ENCODE measurements around the gene CDYL.
A peak's percentile ranks its signal among the peaks of the same experiment; 100 is the strongest.
"Not testable (repeated sequence)": the region's sequence is repeated elsewhere in the genome, so short reads cannot be mapped to it uniquely, and the experiment has no call there.

The CDYL gene

GRCh38 chr6:4848382-4849068 lies 72.3 kb downstream of the CDYL start:
- DNase-seq, result peak in 1 of 2 experiments; percentile 43

- no peak for DNase-seq
Observed at GRCh38 chr6:4849226-4850022, 73.2 kb downstream of the CDYL start.

- DNase-seq, result no peak
Observed at GRCh38 chr6:4851035-4851434, 74.8 kb downstream of the CDYL start.

- DNase-seq, result not testable (repeated sequence)
Observed at GRCh38 chr6:4852186-4852585, 76.0 kb downstream of the CDYL start.

GRCh38 chr6:4852938-4853337 lies 76.7 kb downstream of the CDYL start:
- no peak for DNase-seq

GRCh38 chr6:4853349-4853748 lies 77.1 kb downstream of the CDYL start:
- DNase-seq, result no peak

GRCh38 chr6:4853782-4854511 lies 77.7 kb downstream of the CDYL start:
- DNase-seq, result no peak

- DNase-seq, result no peak
Observed at GRCh38 chr6:4856785-4857184, 80.6 kb downstream of the CDYL start.

GRCh38 chr6:4858194-4859015 lies 82.2 kb downstream of the CDYL start:
- no peak for DNase-seq

GRCh38 chr6:4860387-4860786 lies 84.2 kb downstream of the CDYL start:
- DNase-seq, result no peak

- no peak for DNase-seq
Observed at GRCh38 chr6:4861564-4861963, 85.4 kb downstream of the CDYL start.

GRCh38 chr6:4864519-4864918 lies 88.3 kb downstream of the CDYL start:
- no peak for DNase-seq

GRCh38 chr6:4865006-4865405 lies 88.8 kb downstream of the CDYL start:
- DNase-seq, result not testable (repeated sequence)

GRCh38 chr6:4870821-4871494 lies 94.8 kb downstream of the CDYL start:
- no peak for DNase-seq

GRCh38 chr6:4871825-4872224 lies 95.6 kb downstream of the CDYL start:
- no peak for DNase-seq

- no peak for DNase-seq
Observed at GRCh38 chr6:4872841-4873240, 96.6 kb downstream of the CDYL start.

- no peak for DNase-seq
Observed at GRCh38 chr6:4873928-4874327, 97.7 kb downstream of the CDYL start.

- DNase-seq, result no peak
Observed at GRCh38 chr6:4879741-4880275, 103.6 kb downstream of the CDYL start.

GRCh38 chr6:4880363-4880762 lies 104.2 kb downstream of the CDYL start:
- no peak for DNase-seq

GRCh38 chr6:4883298-4883697 lies 107.1 kb downstream of the CDYL start:
- DNase-seq, result no peak

- DNase-seq, result no peak
Observed at GRCh38 chr6:4884646-4885340, 108.6 kb downstream of the CDYL start.
